Fibroblast of mammary gland (primary cell): Measurements from ENCODE around the gene KCNJ15.

ENCODE experiments used
- DNase-seq: peaks from one replicate; pipeline ENCODE4 v3.0.0-alpha.2; 2010; ENCODE audit warnings: low read depth
- H3K4me3 ChIP-seq: 2 replicates; pipeline ENCODE4 v1.5.1; 2011; ENCODE audit warnings: low read depth, mild to moderate bottlenecking, low read length, moderate library complexity; ENCODE audit not compliant: control insufficient read depth
- CTCF ChIP-seq: conservative IDR thresholded peaks from 2 replicates; pipeline ENCODE4 v1.5.1; 2011; ENCODE audit warnings: low read depth, low read length, inconsistent platforms; ENCODE audit not compliant: control insufficient read depth, insufficient read depth

The KCNJ15 gene

DNA sequence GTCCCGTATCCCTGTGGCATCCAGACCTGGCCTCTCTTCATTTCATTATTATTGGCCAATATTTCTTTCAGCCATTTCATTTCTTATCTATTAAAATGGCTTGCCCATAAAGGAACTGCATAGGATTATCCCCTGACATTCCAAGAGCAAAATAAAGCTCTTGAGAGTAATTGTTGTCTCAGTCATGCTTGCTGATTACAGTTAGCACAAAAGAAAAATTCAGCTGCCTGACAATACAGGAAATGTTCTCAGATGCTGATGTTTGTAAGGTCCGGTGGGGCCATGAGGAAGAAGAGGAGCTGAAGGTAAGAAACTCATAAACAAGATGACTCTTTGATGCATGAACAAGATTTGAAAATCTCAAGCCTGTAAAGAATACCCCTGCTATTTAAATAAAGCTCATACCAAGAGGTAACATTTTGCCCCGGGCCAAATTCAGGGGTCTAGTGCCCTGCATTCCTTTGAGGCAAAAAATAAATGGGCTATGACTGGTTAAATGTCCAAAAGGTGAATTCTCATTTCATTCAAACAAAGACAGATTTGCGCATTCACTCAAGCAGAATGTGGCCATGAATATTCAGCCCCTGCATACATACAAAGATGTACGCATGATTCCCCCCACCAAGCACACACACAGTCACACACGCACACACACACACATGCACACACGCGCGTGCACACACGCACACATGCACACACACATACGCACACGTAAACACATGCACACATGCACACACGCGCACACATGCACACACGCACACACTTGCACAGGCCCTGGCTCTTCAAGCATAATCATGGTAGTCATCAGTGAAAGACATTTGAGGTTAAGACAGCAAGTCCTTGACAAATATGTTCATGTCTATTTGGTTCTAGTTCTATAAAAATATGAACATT is 44.8 kb downstream of the KCNJ15 start:
- no peak for DNase-seq
- no peak overlapping the region for H3K4me3 ChIP-seq
- no peak for TF ChIP-seq CTCF

DNA sequence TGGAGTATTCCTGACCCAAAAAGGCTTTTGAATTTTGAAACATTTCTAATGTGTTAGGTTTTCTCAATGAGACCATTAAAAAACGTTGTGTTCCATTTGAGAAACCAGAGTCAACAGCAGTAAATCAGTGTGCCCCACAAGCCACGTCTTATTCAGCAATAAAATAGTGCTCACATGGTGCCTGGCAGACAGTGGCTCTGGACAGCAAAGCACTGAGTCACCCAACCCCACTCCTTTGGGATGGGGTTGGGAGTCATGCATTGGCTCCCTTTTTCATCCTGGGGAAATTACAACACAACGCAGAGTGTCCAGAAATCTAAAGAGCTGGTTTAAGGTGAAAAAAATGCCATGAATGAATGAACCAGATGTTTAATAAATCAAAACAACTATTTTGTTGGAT is 46.5 kb downstream of the KCNJ15 start:
- TF ChIP-seq CTCF, result no peak
- DNase-seq, result peak; percentile 100

GRCh38 chr21:38306433-38307141 is 49.8 kb downstream of the KCNJ15 start:
- peak; percentile 99 for DNase-seq

More for the DNA sequence above, 46.5 kb downstream of the KCNJ15 start:
- H3K4me3 ChIP-seq, result no peak overlapping the region

GRCh38 chr21:38307771-38308531 is 51.2 kb downstream of the KCNJ15 start:
- no peak for TF ChIP-seq CTCF
- peak; percentile 35 for DNase-seq
- H3K4me3 ChIP-seq, result no peak overlapping the region

More at GRCh38 chr21:38306433-38307141, 49.8 kb downstream of the KCNJ15 start:
- no peak overlapping the region for H3K4me3 ChIP-seq
- TF ChIP-seq CTCF, result no peak

DNA sequence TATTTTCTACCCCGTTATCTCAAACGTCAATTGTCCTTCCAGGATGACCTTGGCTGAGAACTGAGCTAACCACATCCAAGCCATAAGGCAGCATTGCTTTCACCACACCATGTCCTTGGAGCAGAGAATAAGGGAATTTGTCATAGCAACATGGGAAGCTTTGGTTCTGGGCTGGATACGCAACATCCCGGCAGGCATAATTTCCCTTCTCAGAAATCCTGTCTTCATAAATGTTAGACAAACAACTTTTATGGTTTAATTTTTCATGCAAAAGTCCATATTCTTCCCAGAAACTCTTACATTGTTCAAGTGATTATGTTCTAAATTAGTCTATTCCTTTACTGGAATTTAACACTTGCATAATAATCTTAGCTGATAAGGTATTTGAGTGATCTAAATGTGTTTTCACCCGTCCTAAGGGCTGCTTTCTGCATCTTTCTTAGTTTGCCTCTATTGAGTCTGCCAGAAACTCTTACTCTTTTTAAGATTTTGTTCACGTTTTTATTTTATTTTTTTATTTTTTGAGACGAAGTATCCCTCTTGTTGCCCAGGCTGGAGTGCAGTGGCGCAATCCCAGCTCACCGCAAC is 51.8 kb downstream of the KCNJ15 start:
- no peak overlapping the region for H3K4me3 ChIP-seq
- DNase-seq, result peak; percentile 62
- TF ChIP-seq CTCF, result no peak
